ENCODE measurements around the gene VPS37C.

- TF ChIP-seq EP300 (IDR thresholded peaks at IDR 0.05; ENCODE audit: borderline replicate concordance), result no peak
- no peak for TF ChIP-seq RAD21 (IDR thresholded peaks at IDR 0.05; ENCODE audit: low read depth)
- no peak for TF ChIP-seq FOXM1 (IDR thresholded peaks at IDR 0.05; ENCODE audit: borderline replicate concordance, low read depth)
- no peak for TF ChIP-seq TAF1 (IDR thresholded peaks at IDR 0.05; ENCODE audit: low read depth)
Observed at GRCh38 chr11:61170566-61170965, 9.3 kb upstream of the VPS37C start.
